Thyroid gland (tissue), 4 donors: Measurements from ENCODE around the gene TAF13. TPM values are rescaled to one million over a fixed set of nuclear protein-coding genes. Genes with fewer than 3 reads are reported as not detected.

Experiments
- DNase-seq, 2 donors: peaks; one replicate each; pipeline ENCODE4 v3.0.0-alpha.2; 2019
- H3K27ac ChIP-seq, 3 donors: fragments of 200-600 bp; sonication (generic); 1 replicate in 2 of 3; 2 replicates in 1 of 3; pipeline ENCODE4 v1.5.1; 2016 to 2019; ENCODE audit warnings: mild to moderate bottlenecking in 1 of 3, moderate library complexity in 1 of 3
- H3K27me3 ChIP-seq: fragments of 200-600 bp; sonication (generic); one replicate; pipeline ENCODE4 v1.5.1; 2019
- H3K36me3 ChIP-seq, 2 donors: fragments of 200-600 bp; sonication (generic); one replicate each; pipeline ENCODE4 v1.5.1; 2016 to 2019
- H3K4me1 ChIP-seq, 2 donors: fragments of 200-600 bp; sonication (generic); one replicate each; pipeline ENCODE4 v1.5.1; 2017 to 2019
- H3K4me3 ChIP-seq, 3 donors: fragments of 200-600 bp; sonication (generic); replicated peaks in 1 of 3; 1 replicate in 2 of 3; 2 replicates in 1 of 3; pipeline ENCODE4 v1.5.1; 2016; ENCODE audit warnings: mild to moderate bottlenecking in 1 of 3
- H3K9me3 ChIP-seq: fragments of 200-600 bp; sonication (generic); one replicate; pipeline ENCODE4 v1.5.1; 2017
- POLR2A ChIP-seq, 2 donors: fragments of 450-650 bp; IDR thresholded peaks; one replicate each; pipeline ENCODE4 v1.6.1; 2017; ENCODE audit warnings: antibody characterized with exemption in 2 of 2, mild to moderate bottlenecking in 2 of 2, moderate library complexity in 1 of 2
- WGBS, 2 donors: methylation state at CpG; one replicate each; pipeline ENCODE4 v1.1.5; 2017; 5-methylcytosine and 5-hydroxymethylcytosine counted together
- intact Hi-C: fragments of 100-400 bp; cut with DNase I; formaldehyde crosslinking; loops from one replicate; pipeline ENCODE4 v1.15.1; 2023
- total RNA-seq, 4 donors: library from RNA; depleted of rRNA; stranded (reverse); fragments of >200 nt; gene quantifications; one replicate each; pipeline ENCODE4 v1.2.3, GENCODE V29; 2016
- TF ChIP-seq, protein P1 (sequence below), 6 experiments: fragments of 200-600 bp in 3 of 6; fragments of 450-650 bp in 3 of 6; sonication (generic) in 3 of 6; IDR thresholded peaks; one replicate each; pipeline ENCODE4 v1.5.1; 2016 to 2019; ENCODE audit warnings: antibody characterized with exemption in 6 of 6, mild to moderate bottlenecking in 2 of 6, inconsistent platforms in 1 of 6, moderate library complexity in 1 of 6

Gene TAF13
- total RNA-seq, 4 donors from 2014 or later = 25.6 to 47.1 (median 43.9) TPM

DNA sequence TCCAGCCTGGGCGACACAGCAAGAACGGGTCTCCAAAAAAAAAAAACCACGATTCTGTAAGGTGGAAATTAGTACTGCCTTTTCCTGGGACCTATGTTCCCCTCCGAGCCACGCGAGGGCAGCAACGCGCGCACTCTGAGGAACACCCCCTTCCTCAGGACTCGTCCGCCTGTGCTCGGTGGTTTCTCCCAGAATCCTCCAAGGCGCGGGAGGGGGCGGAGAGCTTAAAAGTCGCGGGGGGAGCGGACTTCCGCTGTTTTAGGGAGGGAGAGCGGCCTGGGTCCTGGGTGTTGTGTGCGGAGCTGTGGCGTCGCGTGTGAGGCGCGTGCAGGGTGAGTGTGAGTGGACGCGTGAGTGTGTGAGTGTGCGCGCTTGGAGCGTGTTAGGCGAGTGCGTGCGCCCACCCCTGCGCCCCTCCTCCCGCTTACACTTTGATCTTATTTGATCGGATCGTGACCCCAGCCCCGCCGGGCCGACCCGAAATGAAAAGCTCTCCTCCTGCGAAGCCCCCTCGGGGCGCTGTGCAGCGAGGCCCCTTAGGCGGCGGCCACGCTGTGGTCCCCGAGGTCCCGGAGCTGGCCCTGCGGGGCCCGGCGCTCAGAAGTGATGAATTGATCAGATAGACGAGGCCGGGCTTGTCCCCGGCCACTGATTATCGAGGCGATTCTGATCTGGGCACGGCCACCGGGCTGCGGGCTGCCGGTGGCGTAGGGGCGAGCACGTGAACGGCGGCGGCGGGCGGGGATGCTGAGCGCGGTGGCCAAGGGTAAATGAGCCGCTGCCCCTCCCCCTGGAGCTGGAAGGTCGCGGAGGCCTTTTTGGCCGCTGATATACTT, 24.4 kb upstream of the TAF13 start:
- H3K36me3 ChIP-seq = no peaks in the 10 kb centered on the region
- WGBS, 2 donors = 0 to 1% methylated on average over 43 to 66 of the region's 77 CpGs
- intact Hi-C loops = no loop called here
- peak; percentile 96 to 98 for DNase-seq
- H3K27me3 ChIP-seq = no peaks in the 10 kb centered on the region
- H3K4me1 ChIP-seq = peaks cover 15 to 24% of the 10 kb centered on the region in 2 donors
- TF ChIP-seq, protein P1, sequence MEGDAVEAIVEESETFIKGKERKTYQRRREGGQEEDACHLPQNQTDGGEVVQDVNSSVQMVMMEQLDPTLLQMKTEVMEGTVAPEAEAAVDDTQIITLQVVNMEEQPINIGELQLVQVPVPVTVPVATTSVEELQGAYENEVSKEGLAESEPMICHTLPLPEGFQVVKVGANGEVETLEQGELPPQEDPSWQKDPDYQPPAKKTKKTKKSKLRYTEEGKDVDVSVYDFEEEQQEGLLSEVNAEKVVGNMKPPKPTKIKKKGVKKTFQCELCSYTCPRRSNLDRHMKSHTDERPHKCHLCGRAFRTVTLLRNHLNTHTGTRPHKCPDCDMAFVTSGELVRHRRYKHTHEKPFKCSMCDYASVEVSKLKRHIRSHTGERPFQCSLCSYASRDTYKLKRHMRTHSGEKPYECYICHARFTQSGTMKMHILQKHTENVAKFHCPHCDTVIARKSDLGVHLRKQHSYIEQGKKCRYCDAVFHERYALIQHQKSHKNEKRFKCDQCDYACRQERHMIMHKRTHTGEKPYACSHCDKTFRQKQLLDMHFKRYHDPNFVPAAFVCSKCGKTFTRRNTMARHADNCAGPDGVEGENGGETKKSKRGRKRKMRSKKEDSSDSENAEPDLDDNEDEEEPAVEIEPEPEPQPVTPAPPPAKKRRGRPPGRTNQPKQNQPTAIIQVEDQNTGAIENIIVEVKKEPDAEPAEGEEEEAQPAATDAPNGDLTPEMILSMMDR (IDR thresholded peaks at IDR 0.05) = peak; percentile 31 to 93 (median 88)
- TF ChIP-seq POLR2A (IDR thresholded peaks at IDR 0.05) = peak; percentile 91 to 95
- peak overlapping the region; percentile 72 to 97 (median 76) for H3K4me3 ChIP-seq
- no peaks in the 10 kb centered on the region for H3K9me3 ChIP-seq
- H3K27ac ChIP-seq = peak overlapping the region; percentile 83 to 95 (median 91)

DNA sequence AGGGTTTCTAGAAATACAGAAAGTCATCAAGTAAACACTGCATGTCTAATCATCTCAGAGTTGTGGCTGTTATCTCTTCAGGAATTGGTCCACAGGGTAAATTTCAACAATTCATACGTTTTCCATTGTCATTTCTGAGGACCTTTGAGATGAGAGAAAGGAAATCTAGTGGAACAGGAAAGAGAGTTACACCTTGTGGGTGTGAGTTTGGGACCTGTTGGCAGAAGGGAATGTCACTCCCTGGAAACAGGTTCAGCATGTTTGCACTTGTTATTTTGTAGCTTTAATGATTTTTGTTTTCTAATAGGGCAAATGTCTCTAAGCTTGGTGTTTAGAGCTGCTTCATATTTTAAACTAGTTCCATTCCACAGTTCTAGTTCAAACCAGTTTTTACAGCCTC, 20.3 kb upstream of the TAF13 start:
- Histone ChIP-seq H3K4me3 (no peak overlapping the region), H3K27me3 (no peaks in the 10 kb centered on the region), H3K27ac (peak overlapping the region in 1 of 3 donors; percentile 28), H3K4me1 (peaks cover 25 to 38% of the 10 kb centered on the region in 2 donors), H3K36me3 (peaks cover 13 to 21% of the 10 kb centered on the region in 2 donors), H3K9me3 (no peaks in the 10 kb centered on the region)
- DNase-seq = no peak
- TF ChIP-seq POLR2A (IDR thresholded peaks at IDR 0.05) = no peak
- TF ChIP-seq, protein P1 (IDR thresholded peaks at IDR 0.05) = no peak
- 54 to 65% methylated on average over 1 of the region's 1 CpG for WGBS, 2 donors
- intact Hi-C loops = no loop called here

DNA sequence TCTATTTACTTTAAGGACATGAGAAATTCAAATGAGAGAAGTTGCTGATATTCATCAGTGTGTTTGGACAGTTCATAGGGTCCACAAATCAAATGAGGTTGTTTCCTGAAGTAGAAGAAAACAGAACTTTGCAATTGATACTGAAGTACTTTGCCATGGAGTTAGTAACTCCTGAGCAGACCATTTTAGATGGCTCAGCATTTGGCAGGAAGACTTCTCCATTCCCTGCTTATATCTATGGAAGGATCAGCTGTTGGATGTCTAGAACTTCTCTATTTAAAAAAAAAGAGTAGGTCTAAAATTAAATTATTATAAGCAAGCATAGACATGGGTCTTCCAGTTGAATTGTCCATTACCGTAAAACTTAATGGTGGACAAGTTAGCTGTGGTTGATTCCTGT, 19.8 kb upstream of the TAF13 start:
- TF ChIP-seq, protein P1 (IDR thresholded peaks at IDR 0.05) = no peak
- no peak for TF ChIP-seq POLR2A (IDR thresholded peaks at IDR 0.05)
- peaks cover 13 to 21% of the 10 kb centered on the region in 2 donors for H3K36me3 ChIP-seq
- no peak for DNase-seq
- no peaks in the 10 kb centered on the region for H3K9me3 ChIP-seq
- H3K27me3 ChIP-seq = no peaks in the 10 kb centered on the region
- H3K4me1 ChIP-seq = peaks cover 25 to 35% of the 10 kb centered on the region in 2 donors
- intact Hi-C loops = no loop called here
- 91 to 97% methylated on average over 1 of the region's 1 CpG for WGBS, 2 donors
- peak overlapping the region in 1 of 3 donors; percentile 28 for H3K27ac ChIP-seq
- H3K4me3 ChIP-seq = no peak overlapping the region

DNA sequence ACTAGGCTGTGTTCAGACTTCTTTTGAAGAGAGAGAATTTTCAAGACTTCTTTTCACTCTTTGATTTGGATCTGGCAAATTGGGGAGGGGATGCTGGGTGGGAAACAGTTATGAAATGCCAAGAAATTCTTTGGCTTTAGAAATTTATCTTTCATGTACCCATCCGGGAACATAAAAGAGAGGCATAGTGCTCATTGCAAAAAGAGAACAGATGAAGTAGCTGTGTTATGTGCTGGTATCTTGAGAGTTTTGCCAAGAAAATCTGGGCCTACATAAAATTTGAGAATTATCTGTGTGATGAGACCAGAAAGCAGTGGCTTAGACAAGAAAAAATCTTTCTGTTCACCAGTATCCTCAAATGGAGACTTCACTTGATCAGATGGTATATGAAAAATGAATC, 19.1 kb upstream of the TAF13 start:
- 95 to 96% methylated on average over 1 of the region's 1 CpG for WGBS, 2 donors

More for the DNA sequence above, 19.1 kb upstream of the TAF13 start:
- TF ChIP-seq POLR2A (IDR thresholded peaks at IDR 0.05) = no peak
- TF ChIP-seq, protein P1 (IDR thresholded peaks at IDR 0.05) = no peak
- H3K4me3 ChIP-seq = no peak overlapping the region
- H3K9me3 ChIP-seq = no peaks in the 10 kb centered on the region
- H3K4me1 ChIP-seq = peaks cover 29 to 35% of the 10 kb centered on the region in 2 donors
- intact Hi-C loops = no loop called here
- peaks cover 13 to 21% of the 10 kb centered on the region in 2 donors for H3K36me3 ChIP-seq
- H3K27me3 ChIP-seq = no peaks in the 10 kb centered on the region
- no peak for DNase-seq
- H3K27ac ChIP-seq = no peak overlapping the region
